Measurements from ENCODE around the gene CDKN1A.
"Not testable (repeated sequence)": the region's sequence is repeated elsewhere in the genome, so short reads cannot be mapped to it uniquely, and the experiment has no call there.

Gene CDKN1A

GRCh38 chr6:36722879-36723278 lies 44.4 kb downstream of the CDKN1A start:
- DNase-seq: no peak

GRCh38 chr6:36723992-36724391 lies 45.5 kb downstream of the CDKN1A start:
- DNase-seq: not testable (repeated sequence)

GRCh38 chr6:36724514-36725390 lies 46.2 kb downstream of the CDKN1A start:
- peak; percentile 49 to 63 for DNase-seq

GRCh38 chr6:36725581-36725980 lies 47.1 kb downstream of the CDKN1A start:
- no peak for DNase-seq

GRCh38 chr6:36727505-36728021 lies 49.0 kb downstream of the CDKN1A start:
- no peak for DNase-seq

GRCh38 chr6:36728289-36729160 lies 50.0 kb downstream of the CDKN1A start:
- no peak for DNase-seq

- no peak for DNase-seq
These were observed 50.6 kb downstream of the CDKN1A start for GRCh38 chr6:36729161-36729524.

- no peak for DNase-seq
These were observed 52.2 kb downstream of the CDKN1A start for GRCh38 chr6:36730424-36731380.

- no peak for DNase-seq
These were observed 53.3 kb downstream of the CDKN1A start for GRCh38 chr6:36731622-36732310.

GRCh38 chr6:36733300-36733699 lies 54.8 kb downstream of the CDKN1A start:
- no peak for DNase-seq

GRCh38 chr6:36734486-36735060 lies 56.1 kb downstream of the CDKN1A start:
- DNase-seq: no peak

GRCh38 chr6:36735110-36736071 lies 56.9 kb downstream of the CDKN1A start:
- no peak for DNase-seq
